PC-9 (cell line): Measurements from ENCODE around the gene PTTG1IP. TPM values are rescaled to one million over a fixed set of nuclear protein-coding genes. Genes with fewer than 3 reads are reported as not detected.

Source experiments
- BruUV-seq: library from RNA; stranded (reverse); fragments of 400-500 nt; replicated peaks from 2 replicates; lab custom pipeline; 2021; lab: Mats Ljungman, UMichigan
- CTCF ChIA-PET: fragments of 300-600 bp; sonication (Branson Sonifier 250); formaldehyde crosslinking; loops from one replicate; lab custom pipeline; 2022; ENCODE audit warnings: antibody characterized with exemption; lab: Charles Lee
- POLR2A ChIA-PET: fragments of 300-600 bp; sonication (Branson Sonifier 250); formaldehyde crosslinking; loops from one replicate; lab custom pipeline; 2022; ENCODE audit warnings: antibody characterized with exemption; ENCODE audit not compliant: unreplicated experiment; lab: Charles Lee
- DNase-seq, 2 experiments: peaks; one replicate each; pipeline versions ENCODE4 v3.0.0 to v3.0.0-alpha.2; 2015 to 2022; ENCODE audit warnings: mixed read lengths in 1 of 2
- H2AFZ ChIP-seq: fragments of 200-600 bp; sonication (generic); 2 replicates; pipeline ENCODE4 v1.8.1; 2017; ENCODE audit warnings: antibody characterized with exemption
- H3F3A ChIP-seq: fragments of 200-600 bp; sonication (generic); 2 replicates; pipeline ENCODE4 v1.8.1; 2017; ENCODE audit warnings: antibody characterized with exemption, mild to moderate bottlenecking, low read depth; ENCODE audit not compliant: insufficient read depth
- H3K27ac ChIP-seq: fragments of 200-600 bp; sonication (generic); 2 replicates; pipeline ENCODE4 v1.6.1; 2016; ENCODE audit warnings: mixed run types
- H3K27me3 ChIP-seq: fragments of 200-600 bp; sonication (generic); 2 replicates; pipeline ENCODE4 v1.6.1; 2016; ENCODE audit warnings: low read depth, mixed run types; ENCODE audit not compliant: insufficient read depth
- H3K36me3 ChIP-seq: fragments of 200-600 bp; sonication (generic); 2 replicates; pipeline ENCODE4 v1.6.1; 2016; ENCODE audit warnings: low read depth, mixed run types
- H3K4me1 ChIP-seq: fragments of 200-600 bp; sonication (generic); replicated peaks from 2 replicates; pipeline ENCODE4 v1.6.1; 2016; ENCODE audit warnings: mixed run types; ENCODE audit not compliant: insufficient read depth
- H3K4me2 ChIP-seq: fragments of 200-600 bp; sonication (generic); 2 replicates; pipeline ENCODE4 v1.6.1; 2017; ENCODE audit warnings: mixed run types
- H3K4me3 ChIP-seq: fragments of 200-600 bp; sonication (generic); 2 replicates; pipeline ENCODE4 v1.6.1; 2016; ENCODE audit warnings: mixed run types
- H3K79me2 ChIP-seq: fragments of 200-600 bp; sonication (generic); 2 replicates; pipeline ENCODE4 v1.6.1; 2017; ENCODE audit warnings: low read depth, mixed run types
- H3K9me2 ChIP-seq: fragments of 200-600 bp; sonication (generic); 2 replicates; pipeline ENCODE4 v1.8.1; 2017; ENCODE audit warnings: mild to moderate bottlenecking; ENCODE audit not compliant: insufficient read depth
- H3K9me3 ChIP-seq: fragments of 200-600 bp; sonication (generic); 2 replicates; pipeline ENCODE4 v1.8.1; 2016; ENCODE audit warnings: low read depth; ENCODE audit not compliant: insufficient read depth
- H4K20me1 ChIP-seq: fragments of 200-600 bp; sonication (generic); 2 replicates; pipeline ENCODE4 v1.8.1; 2017; ENCODE audit not compliant: insufficient read depth
- EZH2 ChIP-seq: fragments of 200-600 bp; sonication (generic); IDR thresholded peaks from 2 replicates; pipeline ENCODE4 v1.8.0; 2017; ENCODE audit warnings: antibody characterized with exemption, low read depth
- intact Hi-C: fragments of 100-400 bp; cut with micrococcal nuclease; formaldehyde crosslinking; loops from one replicate; pipeline ENCODE4 v1.10.0; 2022; ENCODE audit not compliant: unreplicated experiment
- total RNA-seq: library from RNA; stranded (reverse); gene quantifications from 2 replicates; pipeline ENCODE4 v1.2.3, GENCODE V29; 2021
- TF ChIP-seq, protein P1 (sequence below): fragments of 200-600 bp; sonication (generic); conservative IDR thresholded peaks from 2 replicates; pipeline ENCODE4 v1.6.1; 2017; ENCODE audit warnings: mixed run types, antibody characterized with exemption, mild to moderate bottlenecking, moderate library complexity

The PTTG1IP gene
- total RNA-seq, 1 experiment from 2014 or later: 174 TPM

DNA sequence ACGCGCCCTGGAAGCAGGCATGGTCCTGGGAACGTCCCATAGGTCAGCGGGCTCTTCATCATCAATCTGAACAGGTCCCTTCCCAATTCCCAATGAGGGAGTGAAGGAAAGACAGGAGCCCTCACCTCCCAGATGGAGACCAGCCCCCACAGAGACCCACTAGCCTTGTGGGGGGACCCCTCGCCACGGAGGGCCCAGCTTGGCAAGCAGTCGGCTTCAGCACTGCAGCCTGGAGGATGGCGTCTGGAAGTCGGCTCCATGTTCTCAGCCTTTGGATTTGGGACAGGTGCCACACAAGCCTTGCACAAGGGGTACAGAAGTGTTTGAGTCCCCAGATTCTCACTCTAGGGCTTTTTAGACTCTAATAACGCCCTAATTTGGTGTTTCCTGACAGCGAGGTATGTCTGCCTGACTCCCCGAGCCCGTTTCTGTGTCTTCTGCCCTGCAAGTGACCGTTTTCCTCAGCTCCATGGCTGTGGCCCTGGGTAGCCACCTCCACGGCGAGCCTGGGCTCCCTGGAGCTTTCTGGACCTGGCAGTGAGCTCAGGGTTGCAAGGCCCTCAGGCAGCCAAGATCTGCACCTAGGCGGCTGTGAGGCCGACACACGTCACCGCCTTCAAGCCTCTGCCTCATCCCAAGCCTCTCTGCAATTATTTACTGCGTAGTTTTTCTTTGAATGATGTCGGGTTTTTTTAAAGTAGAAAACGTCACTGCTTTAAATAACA is 30.6 kb downstream of the PTTG1IP start:
- BruUV-seq: no TSS peak
- no peaks in the 10 kb centered on the region for H3K4me1 ChIP-seq
- H3K9me3 ChIP-seq: no peaks in the 10 kb centered on the region
- ChIA-PET CTCF (no interaction called here), POLR2A (no interaction called here)
- H3K27ac ChIP-seq: no peak overlapping the region
- H3K27me3 ChIP-seq: no peaks in the 10 kb centered on the region
- H3F3A ChIP-seq: peaks cover 18% of the 10 kb centered on the region; the same call in 1 of the 2 replicates
- H3K4me2 ChIP-seq: no peak overlapping the region
- H2AFZ ChIP-seq: no peak overlapping the region
- intact Hi-C loops: no loop called here
- H3K9me2 ChIP-seq: no peaks in the 10 kb centered on the region
- H3K79me2 ChIP-seq: no peaks in the 10 kb centered on the region
- H4K20me1 ChIP-seq: no peaks in the 10 kb centered on the region; the same call in 1 of the 2 replicates
- H3K4me3 ChIP-seq: no peak overlapping the region
- TF ChIP-seq EZH2: no peak
- TF ChIP-seq, protein P1, sequence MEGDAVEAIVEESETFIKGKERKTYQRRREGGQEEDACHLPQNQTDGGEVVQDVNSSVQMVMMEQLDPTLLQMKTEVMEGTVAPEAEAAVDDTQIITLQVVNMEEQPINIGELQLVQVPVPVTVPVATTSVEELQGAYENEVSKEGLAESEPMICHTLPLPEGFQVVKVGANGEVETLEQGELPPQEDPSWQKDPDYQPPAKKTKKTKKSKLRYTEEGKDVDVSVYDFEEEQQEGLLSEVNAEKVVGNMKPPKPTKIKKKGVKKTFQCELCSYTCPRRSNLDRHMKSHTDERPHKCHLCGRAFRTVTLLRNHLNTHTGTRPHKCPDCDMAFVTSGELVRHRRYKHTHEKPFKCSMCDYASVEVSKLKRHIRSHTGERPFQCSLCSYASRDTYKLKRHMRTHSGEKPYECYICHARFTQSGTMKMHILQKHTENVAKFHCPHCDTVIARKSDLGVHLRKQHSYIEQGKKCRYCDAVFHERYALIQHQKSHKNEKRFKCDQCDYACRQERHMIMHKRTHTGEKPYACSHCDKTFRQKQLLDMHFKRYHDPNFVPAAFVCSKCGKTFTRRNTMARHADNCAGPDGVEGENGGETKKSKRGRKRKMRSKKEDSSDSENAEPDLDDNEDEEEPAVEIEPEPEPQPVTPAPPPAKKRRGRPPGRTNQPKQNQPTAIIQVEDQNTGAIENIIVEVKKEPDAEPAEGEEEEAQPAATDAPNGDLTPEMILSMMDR: no peak
- H3K36me3 ChIP-seq: no peaks in the 10 kb centered on the region
- no peak for DNase-seq

DNA sequence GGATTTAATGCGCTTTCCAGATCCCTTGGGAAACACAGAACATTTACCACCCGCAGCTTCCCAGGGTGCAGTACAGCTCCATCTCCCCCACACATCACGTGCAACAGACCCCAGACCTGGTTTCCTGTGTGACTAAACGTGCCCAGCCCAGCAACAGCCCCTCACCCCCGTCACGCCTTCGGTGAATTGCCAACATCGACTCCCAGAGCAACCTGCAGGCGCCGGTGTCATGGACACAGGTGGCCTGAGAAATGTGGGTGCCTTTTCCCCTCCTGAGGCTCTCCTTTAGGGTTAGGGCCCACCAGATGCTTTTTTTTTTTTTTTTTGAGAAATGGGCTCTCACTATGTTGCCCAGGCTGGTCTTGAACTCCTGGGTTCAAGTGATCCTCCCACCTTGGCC is 31.4 kb downstream of the PTTG1IP start:
- no peak for DNase-seq
- no peak overlapping the region for H2AFZ ChIP-seq
- no peaks in the 10 kb centered on the region for H3K27me3 ChIP-seq
- peaks cover 18% of the 10 kb centered on the region; the same call in 1 of the 2 replicates for H3F3A ChIP-seq
- no peak overlapping the region for H3K4me3 ChIP-seq
- no peak overlapping the region for H3K4me2 ChIP-seq
- POLR2A ChIA-PET: no interaction called here
- H4K20me1 ChIP-seq: no peaks in the 10 kb centered on the region; the same call in 1 of the 2 replicates
- no peaks in the 10 kb centered on the region for H3K79me2 ChIP-seq
- H3K4me1 ChIP-seq: no peaks in the 10 kb centered on the region
- CTCF ChIA-PET: no interaction called here
- H3K27ac ChIP-seq: no peak overlapping the region
- H3K9me2 ChIP-seq: no peaks in the 10 kb centered on the region
- no peaks in the 10 kb centered on the region for H3K36me3 ChIP-seq
- no TSS peak for BruUV-seq
- intact Hi-C loops: no loop called here
- TF ChIP-seq, protein P1: no peak
- no peak for TF ChIP-seq EZH2
- no peaks in the 10 kb centered on the region for H3K9me3 ChIP-seq

DNA sequence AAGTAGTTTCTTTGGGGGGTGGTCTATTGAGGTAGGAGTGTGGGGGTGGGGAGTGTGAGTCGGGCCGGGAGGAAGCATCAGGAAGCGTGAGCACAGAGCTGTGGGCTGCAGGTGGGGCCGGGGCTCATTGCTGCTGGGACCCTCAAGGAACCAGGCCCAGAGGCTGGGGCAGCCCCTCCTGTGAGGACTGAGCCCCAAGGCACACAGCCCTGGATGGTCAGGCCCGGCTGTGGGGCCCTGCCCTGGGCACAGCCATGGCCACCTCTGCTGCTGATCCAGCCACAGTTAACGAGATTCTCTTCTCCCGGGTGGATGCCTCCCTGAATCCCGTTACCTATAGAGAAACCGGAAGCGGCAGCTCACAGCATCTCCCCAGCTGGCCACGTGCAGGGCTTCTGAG is 32.7 kb downstream of the PTTG1IP start:
- Histone ChIP-seq H2AFZ (no peak overlapping the region), H3K27ac (no peak overlapping the region), H3K9me2 (no peaks in the 10 kb centered on the region), H3K4me2 (no peak overlapping the region), H3K27me3 (no peaks in the 10 kb centered on the region), H3F3A (peaks cover 9% of the 10 kb centered on the region; the same call in 1 of the 2 replicates), H3K79me2 (no peaks in the 10 kb centered on the region), H3K9me3 (no peaks in the 10 kb centered on the region), H3K36me3 (no peaks in the 10 kb centered on the region), H3K4me1 (no peaks in the 10 kb centered on the region; the same call in 1 of the 2 replicates), H3K4me3 (no peak overlapping the region), H4K20me1 (no peaks in the 10 kb centered on the region; the same call in 1 of the 2 replicates)
- POLR2A ChIA-PET: no interaction called here
- TF ChIP-seq, protein P1: no peak
- no peak for TF ChIP-seq EZH2
- intact Hi-C loops: no loop called here
- CTCF ChIA-PET: no interaction called here
- no peak for DNase-seq
- no TSS peak for BruUV-seq
